HepG2 (cell line): ENCODE results near the gene ABCG4. TPM values are rescaled to one million over a fixed set of nuclear protein-coding genes. Genes with fewer than 3 reads are reported as not detected.

Experiments used
- BCL3 ChIP-seq: sonication (generic); formaldehyde crosslinking; IDR thresholded peaks from 2 replicates; pipeline ENCODE4 v1.5.1; 2020; ENCODE audit warnings: mild to moderate bottlenecking, missing genetic modification reagents, moderate library complexity
- IKZF5 ChIP-seq: IDR thresholded peaks from 2 replicates; pipeline ENCODE4 v1.6.1; 2018; ENCODE audit warnings: missing genetic modification reagents, mild to moderate bottlenecking, missing compliant biosample characterization
- RFX1 ChIP-seq: fragments of 450-650 bp; IDR thresholded peaks from 2 replicates; pipeline ENCODE4 v1.6.1; 2017
- RFXAP ChIP-seq: sonication (generic); formaldehyde crosslinking; IDR thresholded peaks from 2 replicates; pipeline ENCODE4 v1.4.0; 2020; ENCODE audit warnings: missing genetic modification reagents, borderline replicate concordance
- SP2 ChIP-seq: sonication (generic); formaldehyde crosslinking; IDR thresholded peaks from 2 replicates; pipeline ENCODE4 v1.5.1; 2020; ENCODE audit warnings: mild to moderate bottlenecking, missing genetic modification reagents
- YEATS4 ChIP-seq: sonication (generic); formaldehyde crosslinking; IDR thresholded peaks from 2 replicates; pipeline ENCODE4 v1.4.0; 2020; ENCODE audit warnings: missing genetic modification reagents, borderline replicate concordance
- ZNF143 ChIP-seq: sonication (generic); formaldehyde crosslinking; IDR thresholded peaks from 2 replicates; pipeline ENCODE4 v1.4.0; 2020; ENCODE audit warnings: missing genetic modification reagents
- ZNF280D ChIP-seq: sonication (generic); formaldehyde crosslinking; IDR thresholded peaks from 2 replicates; pipeline ENCODE4 v1.5.1; 2020; ENCODE audit warnings: mild to moderate bottlenecking, missing genetic modification reagents
- ZNF296 ChIP-seq: sonication (generic); formaldehyde crosslinking; conservative IDR thresholded peaks from 2 replicates; pipeline ENCODE4 v1.5.0; 2020; ENCODE audit warnings: mild to moderate bottlenecking, missing genetic modification reagents
- polyA plus RNA-seq, 8 experiments: library from polyadenylated mRNA; depleted of rRNA in 3 of 8; stranded (reverse) in 7 of 8; unstranded in 1 of 8; fragments of >200 nt; fragmentation: Illumina TruSeq in 4 of 8; extraction: Trizol in 4 of 8; gene quantifications; 2 replicates each; pipeline versions ENCODE4 v1.2.1 to v1.2.3, GENCODE V29; 2011 to 2016; ENCODE audit warnings: low read depth in 4 of 8, missing spikeins in 1 of 8, mixed read lengths in 1 of 8; ENCODE audit not compliant: insufficient read depth in 1 of 8
- total RNA-seq, 5 experiments: library from RNA; depleted of rRNA; stranded (reverse); fragments of >200 nt; fragmentation: Illumina TruSeq; extraction: Trizol; gene quantifications; 2 replicates each; pipeline ENCODE4 v1.2.3, GENCODE V29; 2016; ENCODE audit warnings: low read depth in 1 of 5

ABCG4 gene
- total and polyA plus RNA-seq, 2 of the 13 experiments (the other 11 are each of a cell fraction or from before 2014, with no cell fraction given), result not detected

GRCh38 chr11:119108146-119108856 lies 40.6 kb upstream of the ABCG4 start (continued):
- TF ChIP-seq YEATS4 (CRISPR knock-in tag), result peak; percentile 32
- peak; percentile 79 for TF ChIP-seq ZNF143 (CRISPR knock-in tag)
- 0 out of 2 replicates have a peak, but pooled peaks have one; percentile 4 for TF ChIP-seq IKZF5 (CRISPR knock-in tag)
- TF ChIP-seq SP2, result peak; percentile 78
- TF ChIP-seq RFX1, result peak; percentile 69; the same call in 1 of the 2 replicates
- peak; percentile 67; the same call in 1 of the 2 replicates for TF ChIP-seq ZNF280D (CRISPR knock-in tag)
- TF ChIP-seq ZNF296, result 0 out of 2 replicates have a peak, but pooled peaks have one; percentile 32
- no peak for TF ChIP-seq RFXAP (CRISPR knock-in tag)
- no peak; the same call in 1 of the 2 replicates for TF ChIP-seq BCL3 (CRISPR knock-in tag)
